GM03348 (cell line): ENCODE measurements around the gene ARHGAP27.
"Not testable (repeated sequence)": the region's sequence is repeated elsewhere in the genome, so short reads cannot be mapped to it uniquely, and the experiment has no call there.

ENCODE experiments used
- DNase-seq: peaks from one replicate; pipeline ENCODE4 v3.0.0; 2012; ENCODE audit warnings: low spot score

The ARHGAP27 gene

DNA sequence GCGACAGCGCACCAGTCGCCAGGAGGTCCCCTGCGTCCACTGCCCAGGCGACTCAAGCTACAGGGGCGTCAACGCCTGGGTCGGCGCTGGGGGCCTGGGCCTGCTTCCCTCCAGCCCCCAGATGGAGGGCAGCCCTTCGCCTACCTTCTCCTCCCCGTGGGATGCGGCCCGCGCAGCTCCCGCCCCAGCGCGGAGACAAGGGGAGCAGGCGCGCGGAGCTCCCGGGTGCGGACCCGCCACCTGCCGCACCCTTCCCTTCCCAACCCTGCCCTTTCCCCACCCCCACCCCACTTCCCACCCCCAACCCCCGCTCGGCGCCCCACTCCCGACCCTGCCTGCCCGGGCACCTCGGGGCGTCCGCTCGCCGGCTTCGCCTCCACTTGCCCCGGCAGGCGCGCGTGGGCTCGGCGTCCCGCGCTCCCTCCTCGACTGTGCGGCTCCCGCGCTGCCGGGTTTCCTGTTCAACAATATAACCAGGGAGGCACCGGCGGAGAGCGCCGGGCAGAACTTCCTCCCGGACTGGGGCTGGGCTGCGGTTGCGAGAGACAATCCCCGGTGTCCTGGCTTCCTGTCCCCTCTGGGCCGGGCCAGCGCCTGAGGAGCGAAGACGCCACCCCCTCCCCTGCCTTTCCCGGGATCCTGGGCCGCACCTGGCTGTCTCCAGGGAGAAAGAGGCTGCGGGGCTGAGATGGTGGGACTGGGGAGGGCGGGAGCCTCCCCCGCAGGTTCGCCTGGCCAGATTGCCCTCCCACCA is at the start of gene ARHGAP27:
Gene ARHGAP27, minus strand, starts transcription at position 466 of the 754 bp plus-strand sequence. CDS start 2,591 bp downstream, outside the sequence.
- DNase-seq = no peak

GRCh38 chr17:45482317-45482716 is 49.6 kb upstream of the ARHGAP27 start:
- DNase-seq = not testable (repeated sequence)

- DNase-seq = not testable (repeated sequence)
Observed at GRCh38 chr17:45475436-45475835, 42.8 kb upstream of the ARHGAP27 start.

GRCh38 chr17:45472249-45472648 is 39.6 kb upstream of the ARHGAP27 start:
- DNase-seq = not testable (repeated sequence)

DNA sequence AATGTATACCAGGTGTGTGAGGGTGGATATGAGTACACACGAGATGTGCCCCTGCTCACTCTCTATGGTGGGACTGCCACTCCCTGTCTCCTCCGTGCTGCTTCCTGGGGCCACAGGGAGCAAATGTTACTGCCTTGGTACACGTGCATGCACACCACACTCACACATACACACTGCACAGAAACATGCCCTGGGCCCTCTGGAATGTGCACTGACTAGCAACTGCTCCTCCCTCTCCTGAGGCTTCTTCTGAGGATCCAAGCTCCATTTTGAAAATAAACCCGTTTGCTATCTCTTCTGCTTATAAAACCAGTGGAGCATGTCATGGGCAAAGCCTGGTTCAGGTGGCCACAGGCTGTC is 36.5 kb upstream of the ARHGAP27 start:
- not testable (repeated sequence) for DNase-seq

DNA sequence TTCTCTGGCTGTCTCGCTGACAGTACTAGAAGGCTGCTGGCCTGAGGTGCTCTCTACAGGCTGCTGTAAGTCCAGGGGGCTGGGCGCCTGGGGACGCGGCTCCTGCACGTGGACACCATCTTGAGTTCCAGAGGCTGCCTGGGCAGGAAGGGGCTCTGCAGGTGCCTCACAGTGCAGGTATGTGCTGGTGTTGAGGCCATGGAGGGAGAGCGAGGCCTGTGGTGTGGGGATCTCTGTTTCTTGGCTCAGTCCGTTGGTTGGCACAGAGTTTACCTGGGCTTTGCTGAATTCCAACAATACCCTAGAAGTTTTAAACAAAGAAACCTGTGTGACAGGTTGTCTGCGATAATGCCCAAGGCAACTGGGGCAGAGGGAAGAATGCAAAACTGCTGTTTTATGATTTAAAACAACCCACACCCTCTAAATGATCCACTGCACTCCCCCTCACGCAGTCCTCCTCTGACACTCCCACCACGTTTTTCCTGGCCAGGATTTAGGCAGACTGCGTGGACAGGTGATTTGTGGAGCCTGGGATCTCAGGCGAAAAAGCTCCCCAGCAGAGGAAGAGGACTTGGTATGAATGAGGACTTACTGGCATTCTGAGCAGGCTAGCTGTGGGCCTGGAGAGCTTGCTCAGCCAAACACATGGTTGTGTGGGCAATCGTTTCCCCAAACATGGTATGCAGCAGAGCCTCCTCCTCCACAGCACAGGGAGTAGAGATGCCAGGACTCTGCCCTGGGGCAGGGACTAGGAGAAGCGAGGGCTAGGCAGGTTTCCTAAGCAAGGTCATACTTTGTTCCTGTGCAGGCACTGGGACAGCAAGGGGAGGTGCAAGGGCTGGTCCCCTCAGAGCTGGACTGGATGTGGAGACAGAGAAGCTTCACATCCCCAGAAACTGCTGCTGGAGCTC is 35.9 kb upstream of the ARHGAP27 start:
- not testable (repeated sequence) for DNase-seq

- DNase-seq = peak; percentile 10
Observed at GRCh38 chr17:45461524-45462327, 29.1 kb upstream of the ARHGAP27 start.

DNA sequence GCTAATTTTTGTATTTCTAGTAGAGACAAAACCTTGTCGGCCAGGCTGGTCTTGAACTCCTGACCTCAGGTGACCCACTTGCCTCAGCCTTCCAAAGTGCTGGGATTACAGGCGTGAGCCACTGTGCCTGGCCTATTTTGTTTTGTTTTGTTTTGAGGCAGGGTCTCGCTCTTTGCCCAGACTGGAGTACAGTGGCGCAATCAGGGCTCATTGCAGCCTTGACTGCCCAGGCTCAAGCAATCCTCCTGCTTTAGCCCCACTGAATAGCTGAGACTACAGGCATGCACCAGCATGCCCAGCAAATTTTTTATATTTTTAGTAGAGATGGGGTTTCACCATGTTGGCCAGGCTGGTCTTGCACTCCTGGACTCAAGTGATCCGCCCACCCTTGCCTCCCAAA is 27.8 kb upstream of the ARHGAP27 start:
- DNase-seq = not testable (repeated sequence)

DNA sequence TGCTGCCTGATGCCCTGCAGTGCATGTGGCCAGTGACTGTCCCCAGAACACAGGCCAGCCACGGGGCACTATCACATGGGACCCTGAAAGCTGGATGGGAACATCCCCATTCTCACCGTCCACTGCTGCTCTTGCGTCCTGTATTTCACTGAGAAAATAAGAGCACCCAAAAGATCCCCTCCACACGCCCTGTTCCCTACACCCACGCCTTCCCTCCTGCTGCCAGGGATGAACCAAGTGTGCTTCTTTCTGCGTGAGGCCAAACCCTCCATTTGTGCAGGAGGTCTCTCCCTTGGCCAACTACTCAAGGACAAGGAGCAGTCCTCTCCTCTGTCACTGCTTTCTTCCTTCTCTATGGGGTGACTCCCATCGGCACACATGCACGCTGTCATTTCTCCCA is 21.7 kb upstream of the ARHGAP27 start:
- DNase-seq = not testable (repeated sequence)

DNA sequence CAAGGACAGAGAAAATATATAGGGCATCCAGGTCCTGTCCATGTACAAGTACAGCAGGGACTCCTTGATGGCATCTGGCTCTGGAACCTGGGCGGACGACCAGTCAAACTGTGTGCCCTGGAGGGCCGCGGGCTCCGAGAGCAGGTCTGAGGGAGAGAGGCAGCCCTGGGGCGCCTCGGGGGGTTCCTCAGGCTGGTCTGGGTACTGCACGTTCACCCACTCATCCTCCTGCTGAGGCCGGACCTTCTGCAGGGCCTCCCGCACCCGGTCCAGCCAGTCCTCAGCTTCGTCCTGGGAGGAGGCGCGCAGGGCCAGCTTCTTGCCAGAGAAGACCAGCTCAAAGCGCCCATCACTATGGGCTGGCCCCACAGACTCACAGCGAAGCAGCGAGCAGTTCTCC is 21.1 kb upstream of the ARHGAP27 start:
- not testable (repeated sequence) for DNase-seq

DNA sequence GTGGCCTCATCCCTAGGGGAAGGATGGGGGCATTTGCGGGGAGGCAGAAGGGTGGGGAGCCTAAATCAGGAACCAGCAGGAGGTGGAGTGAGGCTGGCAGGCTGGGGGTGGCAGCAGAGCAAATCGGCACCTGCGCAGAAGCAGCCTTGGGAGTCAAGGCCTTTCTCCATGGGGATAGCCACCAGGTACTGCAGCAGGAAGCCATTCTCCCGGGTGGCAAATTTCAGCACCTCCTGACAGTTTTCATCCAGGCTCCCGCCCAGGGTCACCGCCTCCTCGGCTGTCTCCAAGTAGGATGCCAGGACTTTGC is 20.5 kb upstream of the ARHGAP27 start:
- DNase-seq = not testable (repeated sequence)

GRCh38 chr17:45452329-45453224 is 19.9 kb upstream of the ARHGAP27 start:
- DNase-seq = not testable (repeated sequence)

- not testable (repeated sequence) for DNase-seq
Observed at GRCh38 chr17:45451660-45452059, 19.0 kb upstream of the ARHGAP27 start.

DNA sequence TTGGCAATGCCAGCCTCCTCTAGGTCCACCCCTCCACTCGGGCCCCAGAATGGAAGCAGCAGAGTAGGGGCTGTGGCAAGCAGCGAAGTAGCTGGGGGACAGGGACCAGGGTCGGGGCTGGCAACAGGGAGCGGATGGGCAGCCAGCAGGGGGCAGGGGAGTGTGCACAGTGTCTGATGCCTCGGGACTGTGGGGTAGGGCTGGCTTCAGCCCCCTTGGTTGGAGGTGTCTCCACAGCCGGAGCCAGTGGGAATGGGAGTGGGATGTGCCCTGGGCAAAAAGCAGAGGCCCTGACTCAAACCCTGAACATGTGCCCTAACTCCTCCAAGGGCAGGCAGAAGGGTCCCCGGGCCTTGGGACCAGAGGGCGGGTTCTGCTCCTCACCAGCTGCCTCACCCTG is 18.5 kb upstream of the ARHGAP27 start:
- no peak for DNase-seq

DNA sequence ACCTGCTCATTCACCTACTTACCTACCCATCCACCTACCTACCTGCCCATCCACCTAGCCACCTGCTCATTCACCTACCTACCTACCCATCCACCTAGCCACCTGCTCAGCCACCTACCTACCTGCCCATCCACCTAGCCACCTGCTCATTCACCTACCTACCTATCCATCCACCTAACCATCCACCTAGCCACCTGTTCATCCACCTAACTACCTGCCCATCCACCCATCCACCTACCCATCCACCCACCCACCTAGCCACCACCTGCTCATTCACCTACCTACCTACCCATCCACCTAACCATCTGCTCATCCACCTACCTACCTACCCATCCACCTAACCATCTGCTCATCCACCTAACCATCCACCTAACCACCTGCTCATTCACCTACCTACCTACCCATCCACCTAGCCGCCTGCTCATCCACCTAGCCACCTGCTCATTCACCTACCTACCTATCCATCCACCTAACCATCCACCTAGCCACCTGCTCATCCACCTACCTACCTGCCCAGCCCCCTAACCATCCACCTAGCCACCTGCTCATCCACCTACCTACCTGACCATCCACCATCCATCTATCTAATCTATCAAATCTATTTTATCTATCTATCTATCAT is 17.1 kb upstream of the ARHGAP27 start:
- not testable (repeated sequence) for DNase-seq

DNA sequence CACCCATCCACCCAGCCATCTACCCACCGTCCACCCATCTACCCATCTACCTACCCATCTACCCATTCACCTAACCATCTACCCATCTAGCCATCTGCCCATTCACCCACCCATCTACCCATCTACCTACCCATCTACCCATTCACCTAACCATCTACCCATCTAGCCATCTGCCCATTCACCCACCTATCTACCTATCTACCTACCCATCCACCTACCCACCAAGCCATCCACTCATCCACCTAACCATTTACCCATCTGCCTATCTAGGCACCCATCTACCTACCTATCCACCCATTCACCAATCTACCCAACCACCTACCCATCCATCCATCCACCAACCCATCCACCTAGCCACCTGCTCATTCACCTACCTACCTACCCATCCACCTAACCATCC is 16.6 kb upstream of the ARHGAP27 start:
- DNase-seq = not testable (repeated sequence)

- not testable (repeated sequence) for DNase-seq
Observed at GRCh38 chr17:45448483-45448882, 15.8 kb upstream of the ARHGAP27 start.

DNA sequence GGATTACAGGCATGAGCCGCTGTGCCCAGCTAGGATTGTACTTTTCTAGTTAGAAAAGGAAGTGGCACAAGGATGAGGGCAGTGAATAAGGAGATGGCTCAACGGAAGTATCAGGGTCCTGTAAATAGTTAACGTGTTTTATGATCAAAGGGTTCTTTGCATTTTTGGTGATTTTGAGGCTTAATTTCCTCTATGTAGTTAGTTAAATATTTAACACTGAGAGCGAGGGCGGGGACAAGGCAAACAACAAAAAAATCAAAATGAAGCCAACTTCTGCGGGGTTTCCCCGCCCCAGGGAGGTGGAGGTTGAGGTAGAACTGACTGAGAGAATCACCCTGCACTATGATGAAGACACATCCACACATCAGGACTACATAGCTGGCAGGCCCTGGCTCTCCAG is 15.4 kb upstream of the ARHGAP27 start:
- not testable (repeated sequence) for DNase-seq

- DNase-seq = not testable (repeated sequence)
Observed at GRCh38 chr17:45447650-45448049, 15.0 kb upstream of the ARHGAP27 start.

GRCh38 chr17:45446872-45447625 is 14.4 kb upstream of the ARHGAP27 start:
- DNase-seq = peak; percentile 45
